ENCODE measurements around the gene SACM1L. TPM values are rescaled to one million over a fixed set of nuclear protein-coding genes. Genes with fewer than 3 reads are reported as not detected.

The SACM1L gene
- total RNA-seq, 1 donor from 2014 or later: 27.3 TPM

DNA sequence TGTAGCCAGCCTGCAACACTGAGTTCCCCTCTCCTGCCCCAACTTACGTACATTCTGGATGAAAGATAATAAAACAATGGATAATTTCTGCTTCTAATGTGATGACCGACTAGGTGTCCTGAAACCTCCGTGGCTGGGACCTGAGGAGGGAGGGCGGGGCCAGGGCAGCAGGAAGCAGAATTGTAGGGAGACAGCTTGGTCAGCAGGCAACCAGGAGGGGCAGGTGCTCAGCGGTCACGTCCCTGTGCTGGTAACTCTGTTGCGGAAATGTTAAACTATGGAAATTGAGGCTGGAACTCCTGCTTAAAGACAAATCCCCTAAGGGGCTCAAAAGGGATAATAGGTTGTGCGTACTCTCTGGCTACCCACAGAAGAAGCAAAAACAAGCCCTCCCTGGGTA, 76.8 kb downstream of the SACM1L start:
- DNase-seq (ENCODE audit: low read depth in 2 of 2): no peak

DNA sequence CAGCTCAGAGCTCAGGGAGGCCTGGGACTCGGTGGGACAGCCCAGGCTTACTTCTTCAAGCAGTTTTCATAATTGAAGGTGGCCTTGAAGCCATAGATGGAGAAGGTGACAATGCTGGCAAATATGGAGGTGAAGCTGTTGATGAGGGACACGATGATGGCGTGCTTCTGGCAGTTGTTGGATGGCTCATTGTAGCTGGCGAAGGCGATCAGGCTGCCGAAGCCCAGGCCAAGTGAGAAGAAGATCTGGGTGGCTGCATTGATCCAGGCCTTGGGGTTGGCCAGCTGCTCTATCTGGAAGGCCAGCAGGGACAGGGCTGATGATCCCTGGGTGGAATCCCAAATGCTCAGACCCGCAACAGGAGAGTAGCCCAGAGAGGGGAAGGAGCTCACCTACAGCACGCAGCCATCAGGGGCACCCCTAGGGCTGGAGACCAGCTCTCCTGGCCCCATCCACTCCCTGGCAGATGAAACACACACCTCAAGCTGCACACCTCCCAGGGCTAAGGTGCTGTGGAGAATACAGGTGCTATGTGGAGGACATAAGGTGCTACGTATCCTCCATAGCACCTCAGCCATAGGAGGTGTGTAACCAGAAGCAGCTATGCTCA, 82.1 kb downstream of the SACM1L start:
- DNase-seq (ENCODE audit: low read depth in 2 of 2): no peak

DNA sequence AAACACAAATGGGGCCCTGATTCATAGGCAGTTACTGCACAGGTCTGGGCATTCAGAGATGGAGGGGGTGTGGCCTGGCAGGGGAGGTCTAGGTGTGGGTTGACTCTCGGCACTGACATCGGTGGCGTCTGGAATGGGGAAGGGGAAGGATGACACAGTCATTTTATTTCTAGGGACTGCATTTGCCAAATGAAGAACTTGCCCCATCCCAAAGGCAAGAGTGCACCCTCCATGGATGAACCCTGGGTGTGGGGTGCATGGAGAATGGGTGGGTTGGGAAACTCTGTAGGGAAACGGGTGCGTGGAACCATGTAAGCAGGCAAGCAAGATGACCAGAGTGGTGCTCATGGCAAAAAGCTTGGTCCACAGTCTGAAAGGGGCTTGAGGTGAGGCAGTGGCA, 82.6 kb downstream of the SACM1L start:
- DNase-seq (ENCODE audit: low read depth in 2 of 2): no peak

DNA sequence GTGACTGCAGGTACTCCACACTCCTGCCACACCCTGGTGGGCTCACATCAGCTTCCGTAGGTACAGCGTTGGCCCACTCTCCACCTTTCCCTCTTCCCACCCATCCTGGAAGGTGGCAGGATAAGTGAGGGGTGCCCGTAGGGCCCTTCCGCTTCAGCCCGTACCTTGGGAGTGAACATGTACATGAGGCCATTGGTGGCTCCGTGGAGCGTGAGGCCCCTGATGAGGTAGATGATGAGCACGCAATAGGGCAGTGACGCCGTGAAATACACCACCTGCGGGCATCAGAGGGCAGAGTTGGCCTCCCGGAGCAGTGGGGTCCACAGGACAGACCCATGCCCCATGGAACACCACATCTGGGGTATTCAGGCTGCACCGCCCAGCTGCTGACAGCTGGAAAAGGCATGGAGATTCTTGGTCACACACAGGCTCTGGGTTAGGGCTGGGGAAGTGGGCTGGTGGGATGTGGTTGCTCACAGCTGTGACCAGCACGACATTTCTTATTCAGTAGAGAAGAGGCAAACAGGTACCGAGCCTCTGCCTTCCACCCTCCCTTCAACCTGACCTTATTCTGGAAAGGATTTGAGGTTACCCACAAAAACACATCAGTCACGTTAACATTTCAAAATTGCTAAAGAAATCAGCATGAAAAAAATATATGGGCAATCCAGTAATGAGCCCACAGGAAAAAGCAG, 83.3 kb downstream of the SACM1L start:
- no peak for DNase-seq (ENCODE audit: low read depth in 2 of 2)

DNA sequence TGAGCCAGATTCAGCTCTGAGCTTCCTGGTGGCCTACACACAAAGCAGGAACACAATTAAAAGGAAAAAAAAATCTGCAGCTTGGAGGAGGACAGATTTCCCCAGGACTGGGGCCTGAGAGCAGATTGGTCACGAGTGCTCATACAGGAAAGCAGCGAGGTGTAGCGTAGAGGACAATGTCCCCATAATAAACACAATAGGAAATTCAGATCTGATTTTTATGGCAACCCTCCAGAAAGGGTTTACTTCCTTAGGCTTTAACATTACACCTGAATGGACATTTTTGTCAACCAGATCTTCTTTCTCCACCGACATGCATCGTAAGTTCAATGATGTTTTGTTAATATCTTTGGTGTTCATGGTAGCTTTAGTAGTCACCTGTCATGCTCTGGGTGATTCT, 83.9 kb downstream of the SACM1L start:
- DNase-seq (ENCODE audit: low read depth in 2 of 2): peak; percentile 34 to 44

DNA sequence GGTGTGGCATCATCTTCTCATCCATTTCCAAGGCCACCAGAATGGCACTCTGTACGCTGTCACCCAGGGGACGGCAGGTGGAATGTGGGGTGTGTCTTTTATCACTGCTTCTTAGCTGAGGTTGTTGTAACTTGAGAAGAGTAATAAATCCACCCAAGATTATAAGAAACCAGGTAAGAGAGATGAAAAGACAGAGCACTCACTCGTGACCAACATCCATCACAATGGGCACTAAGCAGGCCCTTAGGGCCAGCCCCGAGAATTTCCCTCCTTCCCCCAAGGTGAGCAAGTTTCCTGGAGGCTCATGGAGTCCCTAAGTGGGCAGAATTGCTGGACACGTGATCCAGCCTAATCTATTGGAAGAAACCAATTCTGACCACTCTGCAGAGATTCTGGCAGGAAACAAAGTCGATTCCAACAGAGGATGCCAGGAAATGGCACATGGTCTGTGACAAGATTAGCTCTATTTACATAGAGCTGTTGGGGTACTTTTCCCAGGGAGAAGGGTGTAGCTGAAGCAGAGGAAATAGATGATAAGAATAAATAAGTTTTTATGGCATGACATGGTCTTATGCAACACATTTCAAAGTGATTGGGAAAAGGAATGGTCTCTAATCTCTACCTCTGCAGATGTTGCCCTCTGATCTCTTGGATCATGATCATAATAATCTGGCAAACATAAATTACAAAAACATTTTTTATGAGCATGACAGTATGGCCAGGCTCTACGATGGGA, 84.7 kb downstream of the SACM1L start:
- peak; percentile 58 to 71 for DNase-seq (ENCODE audit: low read depth in 2 of 2)

DNA sequence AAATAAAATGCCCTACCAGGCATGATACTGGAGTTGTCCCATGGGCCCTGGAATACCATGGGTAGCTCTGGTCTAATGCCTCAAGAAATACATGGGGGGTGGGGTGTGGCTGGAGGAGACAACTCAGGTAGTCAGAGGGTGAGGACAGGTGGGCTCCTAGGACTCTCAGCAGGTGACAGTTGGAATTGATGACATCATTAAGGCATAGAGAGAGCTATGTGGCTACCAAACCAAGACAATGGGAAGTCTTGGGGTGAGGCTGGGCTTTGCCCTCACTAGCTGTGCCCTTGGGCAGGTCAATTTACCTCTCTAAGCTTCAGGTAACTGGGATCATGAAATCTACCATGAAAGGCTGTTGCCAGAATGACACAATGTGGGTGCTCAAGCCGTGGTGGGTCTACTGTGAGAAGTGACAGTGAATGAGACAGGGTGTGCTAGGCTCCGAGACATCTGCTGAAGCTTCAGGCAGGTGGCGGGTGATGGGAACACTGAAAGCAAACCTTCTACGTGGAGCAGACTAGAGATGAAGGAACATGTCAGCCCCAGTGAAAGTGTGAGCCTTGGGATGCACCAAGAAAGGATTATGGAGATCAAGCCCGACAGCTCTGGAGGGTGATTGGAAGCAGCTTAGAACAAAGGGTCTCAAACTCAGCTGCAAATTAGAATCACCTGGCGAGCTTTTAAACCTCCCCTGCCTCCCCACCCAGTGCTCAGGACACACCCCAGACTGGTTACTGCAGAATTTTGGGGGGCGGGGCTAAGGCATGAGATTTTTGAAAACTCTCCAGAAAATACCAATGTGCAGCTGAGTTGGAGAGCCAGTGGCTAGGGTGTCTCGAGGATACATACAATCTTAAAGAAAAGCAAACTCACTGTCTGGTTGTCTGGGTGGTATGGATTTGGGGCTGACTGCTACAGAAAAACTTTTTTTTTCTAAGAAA, 85.7 kb downstream of the SACM1L start:
- no peak for DNase-seq (ENCODE audit: low read depth in 2 of 2)

DNA sequence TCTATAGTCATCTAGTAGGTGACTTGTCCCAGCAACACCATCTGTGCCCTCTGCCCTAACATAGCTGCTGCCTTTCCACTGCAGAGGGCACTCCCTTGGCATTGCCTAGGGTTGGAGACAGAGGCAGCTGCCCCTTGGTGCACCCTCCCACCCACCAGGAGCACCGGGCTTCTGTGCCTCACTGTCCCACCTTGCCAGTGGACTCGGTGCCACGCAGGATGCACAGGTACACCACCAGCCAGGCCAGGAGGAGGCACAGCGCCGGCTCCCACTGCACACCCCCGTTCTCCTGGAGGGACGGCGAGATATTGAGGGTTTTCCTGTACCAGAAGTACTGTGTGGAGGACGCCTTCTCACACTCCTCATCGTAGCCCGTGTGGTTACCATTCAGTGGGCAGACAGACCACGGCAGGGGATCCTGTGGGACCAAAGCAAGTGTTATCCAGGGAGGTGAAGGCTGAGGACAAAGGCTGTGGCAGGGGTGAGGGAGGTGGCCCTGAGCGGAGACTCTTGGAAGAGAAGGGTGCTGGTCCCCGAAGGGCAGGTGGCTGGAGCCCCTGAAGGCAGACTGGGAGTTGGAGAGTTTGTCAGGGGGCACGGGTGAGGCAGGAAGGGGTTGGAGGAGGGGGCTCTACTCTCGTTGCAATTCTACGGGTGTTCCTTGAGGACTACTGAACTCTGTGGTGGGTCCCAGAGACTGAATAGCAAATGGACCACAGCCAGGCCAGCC, 86.5 kb downstream of the SACM1L start:
- DNase-seq (ENCODE audit: low read depth in 2 of 2): no peak

DNA sequence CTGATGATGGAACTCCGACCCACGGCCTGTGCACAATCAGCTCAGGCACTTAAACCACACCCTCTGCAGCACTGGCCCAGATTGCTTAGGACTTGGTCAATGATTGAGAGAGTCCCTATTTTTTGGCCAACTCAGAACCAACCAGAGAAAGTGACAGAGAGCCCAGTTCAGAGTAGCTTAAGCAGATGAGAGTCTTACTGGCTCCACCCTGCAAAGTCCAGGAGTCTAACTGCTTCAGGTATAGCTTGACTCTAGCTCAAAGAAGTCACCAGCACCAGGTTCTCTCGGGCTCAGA, 87.1 kb downstream of the SACM1L start:
- DNase-seq (ENCODE audit: low read depth in 2 of 2): no peak

DNA sequence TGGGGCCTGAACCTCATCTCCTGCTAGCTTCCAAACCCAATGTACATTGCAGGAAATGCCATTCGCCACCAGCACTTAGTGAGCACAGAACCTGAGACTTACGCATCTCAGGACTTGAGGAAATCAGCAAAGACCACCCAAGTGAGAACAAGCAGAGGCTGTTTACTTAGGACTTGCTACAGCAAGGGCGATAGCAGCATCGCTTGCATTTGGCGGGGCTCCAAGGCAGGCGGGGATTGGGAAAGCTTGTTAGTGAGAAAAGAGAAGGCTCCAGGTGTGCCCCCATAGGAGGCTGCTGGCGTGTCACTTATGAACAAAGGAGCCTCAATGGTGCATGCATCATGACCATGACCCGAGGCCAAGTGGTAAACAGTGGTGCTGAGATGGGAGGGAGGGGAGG, 87.4 kb downstream of the SACM1L start:
- DNase-seq (ENCODE audit: low read depth in 2 of 2): no peak

DNA sequence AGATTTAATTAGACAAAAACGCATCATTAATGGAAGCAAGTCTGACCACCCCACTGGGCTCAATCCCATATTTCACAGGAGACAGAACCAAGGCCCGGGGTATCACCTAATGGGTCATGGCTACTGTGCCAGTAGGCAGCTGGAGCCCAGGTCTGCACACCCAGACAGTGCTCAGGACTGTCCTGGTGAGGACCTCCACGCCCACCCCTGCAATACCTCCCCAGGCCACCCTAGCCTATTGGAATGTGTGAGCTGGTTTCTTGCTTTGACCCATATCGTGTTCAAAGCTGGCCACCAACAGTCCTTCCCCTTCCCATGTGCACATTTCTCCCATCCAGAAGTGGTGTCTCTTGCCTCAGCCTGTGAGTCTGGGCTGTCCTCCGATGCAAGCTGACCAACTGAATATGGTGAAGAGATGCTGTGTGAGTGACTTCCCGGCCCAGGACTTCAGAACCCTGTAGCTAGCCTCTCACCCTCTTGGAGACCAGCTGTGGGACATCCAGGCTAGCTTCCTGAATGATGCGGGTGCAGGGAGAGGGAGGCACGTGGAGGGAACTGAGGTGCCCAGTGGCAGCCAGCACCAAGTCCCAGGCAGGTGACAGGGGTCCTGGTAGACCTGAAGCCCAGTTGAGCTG, 88.0 kb downstream of the SACM1L start:
- DNase-seq (ENCODE audit: low read depth in 2 of 2): no peak

DNA sequence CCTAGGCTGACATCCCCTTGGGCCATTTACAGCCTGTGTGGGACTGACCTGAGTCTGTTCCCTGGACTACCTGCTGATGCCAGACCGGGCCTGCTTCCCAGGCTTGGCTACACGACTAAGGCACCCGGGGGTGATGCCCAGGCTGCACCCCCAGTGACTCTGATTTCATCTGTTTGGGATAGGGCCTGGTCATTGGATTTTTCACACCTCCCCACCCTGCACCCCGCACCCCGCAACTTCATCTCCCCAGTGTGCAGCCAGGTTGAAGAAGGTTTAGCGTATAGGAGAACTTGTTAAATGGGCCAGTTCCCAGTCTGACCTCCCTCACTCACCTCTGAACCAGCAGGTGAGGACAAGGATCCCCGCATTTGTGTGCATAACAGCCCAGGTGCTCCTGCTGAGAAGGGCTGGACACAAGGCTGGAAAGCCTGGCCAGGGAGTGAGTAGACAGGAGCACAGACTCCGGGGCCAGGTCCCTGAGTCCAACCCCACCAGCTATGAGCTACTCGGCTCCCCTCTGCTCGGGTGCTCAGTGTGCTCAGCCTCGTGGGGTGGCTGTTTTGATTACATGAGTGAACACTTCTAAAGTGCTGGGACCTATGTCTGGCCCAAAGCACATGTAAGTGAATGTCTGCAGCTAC, 88.7 kb downstream of the SACM1L start:
- no peak for DNase-seq (ENCODE audit: low read depth in 2 of 2)

DNA sequence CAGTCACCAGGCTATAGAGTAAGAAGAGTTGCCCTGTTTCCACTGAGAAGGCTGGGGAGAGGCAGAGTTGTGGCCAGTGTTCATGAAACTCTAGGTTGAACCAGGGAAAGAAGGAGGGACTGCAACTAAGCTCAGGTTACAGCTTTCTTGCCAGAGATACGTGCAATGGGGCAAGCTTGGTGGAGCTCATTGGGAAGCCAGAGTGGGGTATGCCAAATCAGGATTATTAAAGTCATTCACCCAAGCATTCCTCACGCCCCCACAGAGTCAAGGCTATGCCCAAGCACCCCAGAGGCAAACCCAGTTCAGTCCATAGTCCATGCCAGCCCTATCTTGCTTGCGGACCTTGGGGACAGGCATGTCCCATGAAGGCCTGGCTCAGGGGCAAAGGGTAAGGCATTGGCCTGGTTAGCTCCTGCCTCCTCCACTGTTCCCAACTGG, 89.6 kb downstream of the SACM1L start:
- DNase-seq (ENCODE audit: low read depth in 2 of 2): no peak

DNA sequence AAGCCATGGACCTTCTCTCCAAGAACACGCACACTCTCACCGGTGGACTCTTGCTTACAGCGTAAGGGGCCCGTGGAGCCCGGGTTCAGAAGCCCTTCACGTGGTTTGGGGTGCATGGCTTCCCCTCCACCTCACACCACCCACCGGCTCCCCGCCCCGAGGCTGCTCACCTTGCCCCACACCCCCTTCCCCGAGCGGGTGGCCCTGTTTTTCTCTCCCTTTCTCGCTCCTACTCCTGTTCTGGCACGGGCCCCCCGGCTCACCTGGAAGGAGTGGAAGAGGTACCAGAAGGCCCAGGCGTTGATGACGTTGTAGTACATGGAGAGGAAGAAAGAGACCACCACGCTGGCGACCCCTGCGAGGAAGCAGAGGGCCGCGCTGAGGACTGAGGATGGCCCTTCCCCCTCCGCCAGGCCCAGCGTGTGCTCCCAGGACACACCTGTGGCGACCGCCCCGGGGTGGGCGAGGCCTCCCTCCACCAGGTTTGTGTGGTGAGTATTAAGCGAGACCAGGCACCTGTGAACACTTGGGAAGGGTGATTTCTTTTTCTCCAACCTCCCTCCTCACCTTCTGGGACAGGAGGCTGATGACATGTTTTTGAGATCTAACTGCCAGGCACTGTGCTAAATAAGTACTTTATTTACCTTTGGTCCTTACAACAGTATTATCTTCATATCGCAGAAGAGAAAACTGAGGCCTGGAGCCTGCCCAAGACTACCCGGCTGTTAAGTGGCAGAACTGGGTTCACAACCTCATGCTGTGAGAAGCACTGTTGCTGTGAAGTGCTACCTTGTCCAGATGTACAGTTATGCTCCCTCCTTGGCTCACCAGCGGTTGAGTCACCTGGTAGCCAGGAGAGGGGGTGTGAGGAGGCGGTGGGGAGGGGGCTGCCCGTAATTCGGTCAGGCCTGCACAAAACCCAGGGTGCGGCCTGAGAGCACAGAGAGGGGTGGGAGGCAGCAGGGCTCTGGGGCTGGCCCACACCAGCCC, 90.8 kb downstream of the SACM1L start:
- DNase-seq (ENCODE audit: low read depth in 2 of 2): no peak

DNA sequence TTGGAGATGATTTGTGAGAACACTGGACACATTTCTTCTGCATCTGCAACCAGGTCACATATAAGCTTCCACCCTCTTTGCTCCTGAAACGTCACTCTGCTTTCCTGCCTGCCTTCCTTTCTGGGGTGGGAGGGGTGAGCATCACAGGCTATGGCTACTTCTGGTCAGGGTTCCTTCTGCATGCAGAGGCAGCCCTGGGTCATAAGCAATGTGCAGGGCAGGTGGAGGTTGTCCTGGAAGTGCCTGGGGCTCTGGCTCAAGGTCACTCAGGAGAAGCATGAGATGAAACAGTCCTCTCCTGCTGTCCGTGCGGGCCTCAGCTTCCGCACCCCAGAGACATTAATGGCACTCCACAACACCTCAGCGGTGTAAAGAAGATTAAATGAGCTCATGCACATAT, 92.1 kb downstream of the SACM1L start:
- DNase-seq (ENCODE audit: low read depth in 2 of 2): no peak

DNA sequence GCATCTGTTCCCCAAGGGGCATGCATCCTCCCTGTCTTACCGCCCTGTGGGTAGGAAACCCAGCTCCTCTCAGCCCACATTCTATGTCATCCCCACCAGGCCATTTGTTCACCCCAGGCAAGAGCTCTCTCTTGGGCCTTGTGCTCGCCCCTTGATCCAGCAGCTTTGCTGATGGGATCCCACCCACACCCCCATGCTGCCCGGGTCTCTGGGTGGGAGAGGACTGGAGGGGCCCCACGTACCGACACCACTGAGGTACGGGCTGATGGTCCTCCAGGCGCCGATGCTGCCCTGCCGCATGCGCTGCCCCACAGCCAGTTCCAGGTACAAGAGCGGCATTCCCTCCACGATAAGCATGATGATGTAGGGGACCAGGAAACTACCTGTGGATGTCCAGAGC, 92.6 kb downstream of the SACM1L start:
- no peak for DNase-seq (ENCODE audit: low read depth in 2 of 2)

DNA sequence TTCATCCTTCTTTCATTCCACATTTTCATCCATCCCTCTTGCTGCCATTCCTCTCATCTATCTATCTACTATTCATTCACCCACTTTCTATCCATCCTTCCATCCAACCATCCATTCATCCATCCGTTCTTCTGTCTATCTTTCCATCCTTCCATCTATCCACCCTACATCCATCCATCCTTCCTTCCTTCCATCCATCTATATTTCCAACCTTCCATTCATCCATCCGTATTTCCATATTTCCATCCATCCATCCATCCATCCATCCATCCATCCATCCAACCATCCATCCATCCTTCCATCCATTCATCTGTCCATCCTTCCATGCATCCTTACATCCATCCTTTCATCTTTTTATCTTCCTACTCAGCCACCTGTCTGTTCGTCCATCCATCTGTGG, 93.2 kb downstream of the SACM1L start:
- DNase-seq (ENCODE audit: low read depth in 2 of 2): no peak

DNA sequence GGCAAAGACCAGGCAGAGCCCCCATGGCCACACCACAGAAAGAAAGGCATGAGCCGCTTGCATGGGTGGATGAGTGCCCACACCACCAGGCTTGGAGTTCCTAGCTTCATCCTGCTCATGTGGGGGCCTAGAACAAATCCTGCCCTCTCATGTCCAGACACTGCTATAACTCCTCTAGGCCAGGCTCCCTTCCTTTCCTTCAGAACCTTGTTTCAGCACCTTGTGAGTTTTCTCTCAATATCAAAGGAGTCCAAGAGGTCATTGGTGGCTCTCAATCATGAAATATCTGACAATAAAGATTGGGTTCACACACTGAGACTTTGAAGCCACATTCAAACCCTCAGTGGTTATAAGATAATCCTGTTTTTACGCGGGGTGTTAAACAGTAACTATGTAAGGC, 94.5 kb downstream of the SACM1L start:
- no peak for DNase-seq (ENCODE audit: low read depth in 2 of 2)

DNA sequence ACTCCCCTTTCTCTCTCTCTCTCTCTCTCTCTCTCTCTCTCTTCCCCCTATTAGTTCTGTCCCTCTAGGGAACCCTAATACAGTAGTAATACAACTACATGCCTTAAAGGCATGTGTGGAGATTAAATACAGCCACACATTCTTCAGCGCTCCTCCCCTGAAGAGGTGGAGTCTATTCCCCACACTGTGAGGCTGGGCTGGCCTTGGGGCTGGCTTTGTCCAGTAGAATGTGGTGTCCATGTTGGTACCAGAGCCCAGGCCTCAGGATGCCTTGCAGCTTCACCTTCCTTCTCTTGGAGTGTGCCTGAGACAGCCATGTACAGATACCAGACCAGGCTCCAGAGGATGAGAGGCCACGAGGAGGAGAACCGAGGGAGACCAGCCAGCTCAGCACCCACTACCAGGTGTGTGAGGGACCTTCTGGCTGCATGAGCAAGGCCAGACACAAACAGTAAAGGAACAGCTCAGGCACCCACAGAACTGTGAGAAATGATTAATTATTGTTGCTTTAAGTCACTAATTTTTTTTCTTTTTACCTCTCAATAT, 96.5 kb downstream of the SACM1L start:
- DNase-seq (ENCODE audit: low read depth in 2 of 2): no peak
